HFFc6 (cell line): ENCODE data around the gene TBC1D5. TPM values are rescaled to one million over a fixed set of nuclear protein-coding genes. Genes with fewer than 3 reads are reported as not detected.
"Not testable (repeated sequence)": the region's sequence is repeated elsewhere in the genome, so short reads cannot be mapped to it uniquely, and the experiment has no call there.

ENCODE experiments used
- DNase-seq: peaks from one replicate; pipeline ENCODE4 v3.0.0-alpha.2; 2018
- H3K27ac Mint-ChIP-seq: 2 replicates; pipeline ENCODE4 v1.8.0; 2020; ENCODE audit warnings: mild to moderate bottlenecking, mixed read lengths
- H3K27me3 Mint-ChIP-seq: 2 replicates; pipeline ENCODE4 v1.8.0; 2021; ENCODE audit warnings: mild to moderate bottlenecking, moderate library complexity, mixed read lengths; ENCODE audit not compliant: insufficient read depth
- H3K36me3 Mint-ChIP-seq: 2 replicates; pipeline ENCODE4 v1.8.0; 2021; ENCODE audit warnings: low read depth, mixed read lengths
- H3K4me1 Mint-ChIP-seq: 2 replicates; pipeline ENCODE4 v1.8.0; 2020; ENCODE audit warnings: low read depth, mixed read lengths
- H3K4me3 Mint-ChIP-seq: 2 replicates; pipeline ENCODE4 v1.8.0; 2020; ENCODE audit warnings: mild to moderate bottlenecking, moderate library complexity, mixed read lengths
- H3K9me3 Mint-ChIP-seq: 2 replicates; pipeline ENCODE4 v1.8.0; 2020; ENCODE audit warnings: mild to moderate bottlenecking, mixed read lengths
- CTCF ChIP-seq: fragments of 200-600 bp; sonication (generic); IDR thresholded peaks from 2 replicates; pipeline ENCODE4 v1.5.0; 2021; ENCODE audit warnings: antibody characterized with exemption, mild to moderate bottlenecking
- total RNA-seq, 6 experiments: library from RNA; stranded (reverse); fragmentation: NEBNext Ultra II Directional; extraction: Animal tissue kit (Norgen Biotek cat#: 25700); gene quantifications; 2 replicates in 1 of 6; 3 replicates in 5 of 6; pipeline ENCODE4 v1.2.3, GENCODE V29; 2021

Gene TBC1D5
- total RNA-seq, 6 experiments from 2014 or later: 37.2 to 46.0 (median 40.1) TPM

GRCh38 chr3:17356585-17356984 lies 385.8 kb downstream of the TBC1D5 start:
- peaks cover under 1% of the 10 kb centered on the region for H3K27me3 Mint-ChIP-seq
- peaks cover 6% of the 10 kb centered on the region for H3K4me1 Mint-ChIP-seq
- no peak overlapping the region for H3K4me3 Mint-ChIP-seq
- DNase-seq: no peak
- no peaks in the 10 kb centered on the region for H3K36me3 Mint-ChIP-seq
- no peak overlapping the region for H3K27ac Mint-ChIP-seq
- no peaks in the 10 kb centered on the region for H3K9me3 Mint-ChIP-seq
- no peak for TF ChIP-seq CTCF

GRCh38 chr3:17355591-17355990 lies 386.8 kb downstream of the TBC1D5 start:
- no peaks in the 10 kb centered on the region; the same call in 1 of the 2 replicates for H3K27me3 Mint-ChIP-seq
- H3K4me3 Mint-ChIP-seq: no peak overlapping the region
- no peak overlapping the region for H3K27ac Mint-ChIP-seq
- H3K9me3 Mint-ChIP-seq: no peaks in the 10 kb centered on the region
- DNase-seq: no peak
- H3K4me1 Mint-ChIP-seq: peaks cover 6% of the 10 kb centered on the region
- no peaks in the 10 kb centered on the region for H3K36me3 Mint-ChIP-seq
- TF ChIP-seq CTCF: no peak

- Mint-ChIP-seq H3K27ac (no peak overlapping the region), H3K36me3 (no peaks in the 10 kb centered on the region), H3K9me3 (no peaks in the 10 kb centered on the region)
These were observed 388.1 kb downstream of the TBC1D5 start for GRCh38 chr3:17354341-17354740.

GRCh38 chr3:17352620-17353019 lies 389.8 kb downstream of the TBC1D5 start:
- H3K36me3 Mint-ChIP-seq: no peaks in the 10 kb centered on the region
- DNase-seq: no peak
- TF ChIP-seq CTCF: no peak

More at GRCh38 chr3:17354341-17354740, 388.1 kb downstream of the TBC1D5 start:
- no peaks in the 10 kb centered on the region; the same call in 1 of the 2 replicates for H3K27me3 Mint-ChIP-seq
- peaks cover 6% of the 10 kb centered on the region for H3K4me1 Mint-ChIP-seq
- no peak overlapping the region for H3K4me3 Mint-ChIP-seq
- no peak for DNase-seq
- no peak for TF ChIP-seq CTCF

GRCh38 chr3:17351193-17351592 lies 391.2 kb downstream of the TBC1D5 start:
- H3K27ac Mint-ChIP-seq, H3K36me3 Mint-ChIP-seq, H3K27me3 Mint-ChIP-seq, DNase-seq, H3K9me3 Mint-ChIP-seq, H3K4me3 Mint-ChIP-seq, H3K4me1 Mint-ChIP-seq: not testable (repeated sequence)

More at GRCh38 chr3:17352620-17353019, 389.8 kb downstream of the TBC1D5 start:
- H3K4me3 Mint-ChIP-seq: no peak overlapping the region
- no peaks in the 10 kb centered on the region for H3K9me3 Mint-ChIP-seq
- H3K27me3 Mint-ChIP-seq: no peaks in the 10 kb centered on the region; the same call in 1 of the 2 replicates
- peaks cover 6% of the 10 kb centered on the region for H3K4me1 Mint-ChIP-seq
- H3K27ac Mint-ChIP-seq: no peak overlapping the region

GRCh38 chr3:17349093-17349492 lies 393.3 kb downstream of the TBC1D5 start:
- Mint-ChIP-seq H3K36me3 (no peaks in the 10 kb centered on the region), H3K27ac (no peak overlapping the region), H3K9me3 (no peaks in the 10 kb centered on the region), H3K27me3 (no peaks in the 10 kb centered on the region), H3K4me1 (no peaks in the 10 kb centered on the region), H3K4me3 (no peak overlapping the region)
- no peak for TF ChIP-seq CTCF
- no peak for DNase-seq
